T-cell (primary cell): ENCODE measurements around the gene GNAS-AS1. TPM values are rescaled to one million over a fixed set of nuclear protein-coding genes. Genes with fewer than 3 reads are reported as not detected.

Experiments
- ATAC-seq, 4 experiments: fragments of 200-7000 bp in 3 of 4; fragments of 150-1000 bp in 1 of 4; cut with Tn5 transposase; replicated peaks in 1 of 4; 1 replicate in 3 of 4; 2 replicates in 1 of 4; pipeline ENCODE4 v1.10.0; 2021; ENCODE audit warnings: moderate library complexity in 3 of 4, mild to moderate bottlenecking in 2 of 4, moderate number of reproducible peaks in 1 of 4
- CTCF ChIA-PET, 2 donors: fragments of 300-600 bp; sonication (Branson Sonifier 250); formaldehyde crosslinking; loops; one replicate each; lab custom pipeline; 2022; ENCODE audit warnings: antibody characterized with exemption in 2 of 2; lab: Charles Lee
- POLR2A ChIA-PET, 2 donors: fragments of 300-600 bp; sonication (Branson Sonifier 250); formaldehyde crosslinking; loops; one replicate each; lab custom pipeline; 2022; ENCODE audit warnings: antibody characterized with exemption in 2 of 2; lab: Charles Lee
- DNase-seq, 35 experiments: peaks; one replicate each; pipeline versions ENCODE4 v3.0.0 to v3.0.0-alpha.2; 2013 to 2023
- H3K27ac ChIP-seq: one replicate; pipeline ENCODE4 v1.5.1; 2013; ENCODE audit warnings: low read length
- H3K27me3 ChIP-seq, 2 experiments: replicated peaks in 1 of 2; 1 replicate in 1 of 2; 2 replicates in 1 of 2; pipeline versions ENCODE4 v1.6.1 to v1.7.0; 2013; ENCODE audit warnings: low read length in 1 of 2, mixed read lengths in 1 of 2; ENCODE audit not compliant: control insufficient read depth in 2 of 2, insufficient read depth in 2 of 2; ENCODE audit errors: extremely low read depth in 1 of 2
- H3K36me3 ChIP-seq, 2 donors: 1 replicate in 1 of 2; 2 replicates in 1 of 2; pipeline versions ENCODE4 v1.6.1 to v1.7.0; 2013; ENCODE audit warnings: low read length in 1 of 2; ENCODE audit not compliant: control insufficient read depth in 2 of 2, insufficient read depth in 1 of 2; ENCODE audit errors: extremely low read depth in 1 of 2
- H3K4me1 ChIP-seq, 2 experiments: 1 replicate in 1 of 2; 2 replicates in 1 of 2; pipeline versions ENCODE4 v1.6.1 to v1.7.0; 2013; ENCODE audit warnings: low read length in 2 of 2, mixed read lengths in 1 of 2; ENCODE audit not compliant: insufficient read depth in 2 of 2, control insufficient read depth in 1 of 2; ENCODE audit errors: extremely low read depth in 1 of 2
- H3K4me3 ChIP-seq, 2 donors: 1 replicate in 1 of 2; 2 replicates in 1 of 2; pipeline versions ENCODE4 v1.5.1 to v1.7.0; 2013; ENCODE audit warnings: mild to moderate bottlenecking in 2 of 2, low read length in 1 of 2, moderate library complexity in 1 of 2; ENCODE audit not compliant: control insufficient read depth in 1 of 2; ENCODE audit errors: extremely low read depth in 1 of 2
- H3K9me3 ChIP-seq: 2 replicates; pipeline ENCODE4 v1.7.0; 2013
- H3K27ac Mint-ChIP-seq, 2 donors: one replicate each; pipeline ENCODE4 v1.8.0; 2020 to 2021; ENCODE audit warnings: mild to moderate bottlenecking in 2 of 2, mixed read lengths in 2 of 2
- H3K27me3 Mint-ChIP-seq, 2 donors: one replicate each; pipeline ENCODE4 v1.8.0; 2021 to 2022; ENCODE audit warnings: mixed read lengths in 2 of 2
- H3K36me3 Mint-ChIP-seq: one replicate; pipeline ENCODE4 v1.8.0; 2021; ENCODE audit warnings: mixed read lengths
- H3K4me1 Mint-ChIP-seq, 3 donors: one replicate each; pipeline ENCODE4 v1.8.0; 2020 to 2022; ENCODE audit warnings: mixed read lengths in 3 of 3, mild to moderate bottlenecking in 1 of 3
- H3K4me3 Mint-ChIP-seq, 3 donors: one replicate each; pipeline ENCODE4 v1.8.0; 2020 to 2022; ENCODE audit warnings: mild to moderate bottlenecking in 3 of 3, mixed read lengths in 3 of 3, moderate library complexity in 3 of 3
- H3K9me3 Mint-ChIP-seq, 3 donors: one replicate each; pipeline ENCODE4 v1.8.0; 2020 to 2022; ENCODE audit warnings: mixed read lengths in 3 of 3
- WGBS: methylation state at CpG from one replicate; pipeline ENCODE4 v1.1.5; 2013; ENCODE audit warnings: missing lambda C conversion rate; ENCODE audit not compliant: insufficient coverage; 5-methylcytosine and 5-hydroxymethylcytosine counted together
- total RNA-seq, 35 experiments: library from RNA in 6 of 35; stranded (reverse) in 6 of 35; fragments of 120-200 nt in 1 of 35; gene quantifications; one replicate each; pipeline versions ENCODE4 v1.2.1 to v1.2.4 and lab custom pipeline; 2013 to 2026

The GNAS-AS1 gene
- total RNA-seq, 5 donors from 2014 or later (not counting 1 experiment from before 2014, with no cell fraction given), result 1.1 to 1.7 (median 1.5) TPM

- DNase-seq, result peak; percentile 72 to 90 (median 81)
- peak; percentile 55 to 63 (median 56) for ATAC-seq
- Mint-ChIP-seq H3K36me3 (peaks cover 5% of the 10 kb centered on the region), H3K4me1 (peaks cover 17 to 31% (median 30%) of the 10 kb centered on the region in 3 donors), H3K27ac (peak overlapping the region; percentile 36 to 73), H3K9me3 (no peaks in the 10 kb centered on the region), H3K27me3 (no peaks in the 10 kb centered on the region), H3K4me3 (peak overlapping the region; percentile 77 to 86 (median 84))
- H3K4me3 ChIP-seq, result peak overlapping the region; percentile 73 to 86
- 42% methylated on average over 98 of the region's 101 CpGs for WGBS
- ChIA-PET CTCF (no interaction called here), POLR2A (interaction anchor here in 1 of 2 donors (0.6 to 1.3 kb wide), 4 partner anchors 50 to 229 kb away, joined by 3 to 4 read pairs (median 4); no protein-coding TSS in a partner anchor)
- H3K9me3 ChIP-seq, result no peaks in the 10 kb centered on the region
- H3K4me1 ChIP-seq, result peaks cover 7 to 16% of the 10 kb centered on the region in 2 experiments
- H3K27me3 ChIP-seq, result no peaks in the 10 kb centered on the region
- H3K27ac ChIP-seq, result peak overlapping the region; percentile 68
- no peaks in the 10 kb centered on the region for H3K36me3 ChIP-seq
These were observed 38.0 kb upstream of the GNAS-AS1 start for GRCh38 chr20:58888521-58889333.

- Mint-ChIP-seq H3K27me3 (no peaks in the 10 kb centered on the region), H3K36me3 (peaks cover 5% of the 10 kb centered on the region), H3K9me3 (no peaks in the 10 kb centered on the region), H3K27ac (peak overlapping the region; percentile 73 to 76), H3K4me1 (peaks cover 12 to 26% (median 25%) of the 10 kb centered on the region in 3 donors), H3K4me3 (peak overlapping the region; percentile 77 to 86 (median 84))
- CTCF ChIA-PET, result no interaction called here
- Histone ChIP-seq H3K4me1 (peaks cover 2 to 15% of the 10 kb centered on the region in 2 experiments), H3K9me3 (no peaks in the 10 kb centered on the region), H3K36me3 (no peaks in the 10 kb centered on the region), H3K4me3 (peak overlapping the region; percentile 73 to 86), H3K27ac (peak overlapping the region; percentile 68), H3K27me3 (no peaks in the 10 kb centered on the region)
- ATAC-seq (no peak), DNase-seq (no peak)
- POLR2A ChIA-PET, result no interaction called here
- WGBS, result 58% methylated on average over 12 of the region's 12 CpGs
These were observed 37.4 kb upstream of the GNAS-AS1 start for GRCh38 chr20:58888103-58888502.

- peaks cover 12 to 22% (median 19%) of the 10 kb centered on the region in 3 donors for H3K4me1 Mint-ChIP-seq
- H3K4me3 Mint-ChIP-seq, result no peak overlapping the region
- no peak for ATAC-seq
- H3K27ac ChIP-seq, result no peak overlapping the region
- POLR2A ChIA-PET, result no interaction called here
- H3K4me3 ChIP-seq, result no peak overlapping the region
- H3K36me3 ChIP-seq, result no peaks in the 10 kb centered on the region
- H3K9me3 ChIP-seq, result no peaks in the 10 kb centered on the region
- CTCF ChIA-PET, result interaction anchor here in 1 of 2 donors (0.6 kb wide), 2 partner anchors 20 to 96 kb away, joined by 3 to 4 read pairs; no protein-coding TSS in a partner anchor
- no peaks in the 10 kb centered on the region for H3K27me3 Mint-ChIP-seq
- H3K9me3 Mint-ChIP-seq, result no peaks in the 10 kb centered on the region
- peaks cover 0 to 10% of the 10 kb centered on the region in 2 experiments for H3K4me1 ChIP-seq
- peak overlapping the region; percentile 39 to 60 for H3K27ac Mint-ChIP-seq
- H3K36me3 Mint-ChIP-seq, result no peaks in the 10 kb centered on the region
- DNase-seq, result no peak
- no peaks in the 10 kb centered on the region for H3K27me3 ChIP-seq
These were observed 35.8 kb upstream of the GNAS-AS1 start for GRCh38 chr20:58886546-58886945.

GRCh38 chr20:58884966-58885365 lies 34.3 kb upstream of the GNAS-AS1 start:
- H3K36me3 ChIP-seq, result no peaks in the 10 kb centered on the region
- no peak for ATAC-seq
- no peak overlapping the region for H3K27ac ChIP-seq
- Mint-ChIP-seq H3K4me3 (no peak overlapping the region), H3K27me3 (no peaks in the 10 kb centered on the region), H3K4me1 (peaks cover 12 to 22% (median 20%) of the 10 kb centered on the region in 3 donors), H3K9me3 (no peaks in the 10 kb centered on the region), H3K27ac (no peak overlapping the region), H3K36me3 (no peaks in the 10 kb centered on the region)
- H3K9me3 ChIP-seq, result no peaks in the 10 kb centered on the region
- H3K27me3 ChIP-seq, result no peaks in the 10 kb centered on the region
- POLR2A ChIA-PET, result no interaction called here
- DNase-seq, result no peak
- WGBS, result no CpG with 5 or more reads among the region's 3 CpGs
- no peak overlapping the region for H3K4me3 ChIP-seq
- H3K4me1 ChIP-seq, result peaks cover 0 to 10% of the 10 kb centered on the region in 2 experiments
- CTCF ChIA-PET, result no interaction called here

GRCh38 chr20:58883241-58883691 lies 32.6 kb upstream of the GNAS-AS1 start:
- Mint-ChIP-seq H3K4me1 (peaks cover 16 to 27% (median 27%) of the 10 kb centered on the region in 3 donors), H3K9me3 (no peaks in the 10 kb centered on the region), H3K4me3 (no peak overlapping the region), H3K36me3 (no peaks in the 10 kb centered on the region), H3K27me3 (no peaks in the 10 kb centered on the region), H3K27ac (no peak overlapping the region)
- Histone ChIP-seq H3K4me3 (no peak overlapping the region), H3K4me1 (peaks cover 6 to 11% of the 10 kb centered on the region in 2 experiments), H3K36me3 (no peaks in the 10 kb centered on the region), H3K27me3 (no peaks in the 10 kb centered on the region), H3K27ac (no peak overlapping the region), H3K9me3 (no peaks in the 10 kb centered on the region)
- no CpG with 5 or more reads among the region's 9 CpGs for WGBS
- ATAC-seq, result no peak
- ChIA-PET CTCF (interaction anchor here in 1 of 2 donors (0.6 kb wide), 1 partner anchor 294 kb away, joined by 3 read pairs; no protein-coding TSS in a partner anchor), POLR2A (interaction anchor here in 1 of 2 donors (0.7 to 1.0 kb wide), 2 partner anchors 17 to 161 kb away, joined by 3 read pairs; no protein-coding TSS in a partner anchor)
- DNase-seq, result no peak

DNA sequence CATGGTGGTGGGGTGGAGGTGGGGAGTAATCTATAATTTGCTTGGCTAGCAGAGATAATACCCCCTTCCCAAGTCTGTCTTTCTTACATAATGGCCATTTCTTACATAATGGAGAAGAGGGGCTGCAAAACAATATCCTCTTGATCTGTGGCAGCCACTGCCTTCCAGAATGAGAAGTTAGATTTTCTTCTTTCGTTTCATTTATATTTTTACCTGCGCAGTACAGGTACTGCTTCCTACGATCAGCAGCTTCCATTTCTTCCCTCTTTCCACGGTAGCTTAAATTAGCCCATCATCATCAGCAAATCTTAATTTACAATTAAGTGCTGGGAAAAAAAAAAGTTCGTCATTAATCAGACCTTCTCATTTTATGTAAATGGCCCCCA lies 32.0 kb upstream of the GNAS-AS1 start:
- Histone ChIP-seq H3K27ac (no peak overlapping the region), H3K4me3 (no peak overlapping the region), H3K27me3 (no peaks in the 10 kb centered on the region), H3K36me3 (no peaks in the 10 kb centered on the region), H3K9me3 (no peaks in the 10 kb centered on the region), H3K4me1 (peaks cover 10 to 12% of the 10 kb centered on the region in 2 experiments)
- no peak overlapping the region for H3K27ac Mint-ChIP-seq
- no peaks in the 10 kb centered on the region for H3K36me3 Mint-ChIP-seq
- no peaks in the 10 kb centered on the region for H3K27me3 Mint-ChIP-seq
- peaks cover 17 to 29% (median 29%) of the 10 kb centered on the region in 3 donors for H3K4me1 Mint-ChIP-seq
- no CpG with 5 or more reads among the region's 5 CpGs for WGBS
- POLR2A ChIA-PET, result interaction anchor here in 1 of 2 donors (0.7 to 1.0 kb wide), 2 partner anchors 16 to 161 kb away, joined by 3 read pairs; no protein-coding TSS in a partner anchor
- no peaks in the 10 kb centered on the region for H3K9me3 Mint-ChIP-seq
- CTCF ChIA-PET, result interaction anchor here in 1 of 2 donors (0.6 kb wide), 1 partner anchor 295 kb away, joined by 3 read pairs; no protein-coding TSS in a partner anchor
- no peak for ATAC-seq
- H3K4me3 Mint-ChIP-seq, result no peak overlapping the region
- no peak for DNase-seq
